ENCODE data around the gene NHP2. TPM values are rescaled to one million over a fixed set of nuclear protein-coding genes. Genes with fewer than 3 reads are reported as not detected.

The NHP2 gene
- 175 and 180 TPM in 2 replicates for total RNA-seq

DNA sequence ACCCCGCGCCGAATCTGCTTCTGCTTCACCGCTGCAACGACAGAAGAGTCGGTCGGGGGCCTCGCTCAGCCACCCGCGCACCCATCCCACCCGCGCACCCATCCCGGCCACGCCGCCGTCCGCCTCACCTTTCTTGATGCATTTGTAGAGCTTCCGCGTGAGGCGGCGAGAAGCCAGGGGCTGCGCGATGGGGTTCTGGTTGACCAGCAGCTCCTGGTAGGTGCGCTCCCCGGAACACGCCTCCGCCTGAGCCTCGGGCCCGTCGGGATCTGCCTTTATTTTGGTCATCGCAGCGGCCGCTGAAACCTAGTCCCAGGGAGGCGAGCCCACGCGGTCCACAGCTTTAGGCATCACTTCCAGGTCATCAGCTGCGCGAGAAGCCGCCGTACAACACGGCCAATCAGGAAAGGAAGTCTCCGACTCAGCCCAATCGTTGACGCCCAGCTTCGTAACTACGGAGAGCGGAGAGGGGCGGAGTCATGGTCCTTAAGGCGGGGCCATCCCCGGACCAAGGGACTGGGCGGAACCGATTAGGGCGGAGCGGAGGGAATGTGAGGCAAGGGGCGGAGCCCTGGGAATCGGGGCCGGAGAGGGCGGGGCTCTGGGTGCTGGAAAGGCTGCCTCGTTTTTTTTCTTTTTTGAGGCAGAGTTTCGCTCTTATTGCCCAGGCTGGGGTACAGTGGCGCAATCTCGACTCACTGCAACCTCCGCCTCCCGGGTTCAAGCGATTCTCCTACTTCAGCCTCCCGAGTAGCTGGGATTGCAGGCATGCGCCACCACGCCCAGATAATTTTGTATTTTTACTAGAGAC is at the start of gene NHP2:
NHP2 (minus strand) TSS at position 356 of the 811 bp plus-strand sequence; CDS start at position 288, 68 bp downstream.
- ChIA-PET CTCF (interaction anchor here (0.6 to 3.9 kb wide), 4 partner anchors 9 to 77 kb away, joined by 3 to 30 read pairs (median 6); no protein-coding TSS in a partner anchor), POLR2A (interaction anchor here (0.8 to 2.2 kb wide), 8 partner anchors 15 to 51 kb away, joined by 3 to 21 read pairs (median 8); partner anchors contain the start of genes HNRNPAB and N4BP3)
- DNase-seq (peak; percentile 95), ATAC-seq (ENCODE audit: low read depth) (peak; percentile 99)
- H3K4me3 Mint-ChIP-seq, result peak within 1 kb of the TSS; percentile 96
- H3K27me3 Mint-ChIP-seq, result no peaks in the 10 kb centered on the region
- intact Hi-C loops (cut with micrococcal nuclease), result loop anchor here (1.0 to 10.0 kb wide), 6 partner anchors 23 to 1544 kb away; partner anchors contain the start of genes B4GALT7, CANX, HNRNPAB and MXD3
- no peaks in the 10 kb centered on the region for H3K9me3 Mint-ChIP-seq
- TF ChIP-seq, protein P1, sequence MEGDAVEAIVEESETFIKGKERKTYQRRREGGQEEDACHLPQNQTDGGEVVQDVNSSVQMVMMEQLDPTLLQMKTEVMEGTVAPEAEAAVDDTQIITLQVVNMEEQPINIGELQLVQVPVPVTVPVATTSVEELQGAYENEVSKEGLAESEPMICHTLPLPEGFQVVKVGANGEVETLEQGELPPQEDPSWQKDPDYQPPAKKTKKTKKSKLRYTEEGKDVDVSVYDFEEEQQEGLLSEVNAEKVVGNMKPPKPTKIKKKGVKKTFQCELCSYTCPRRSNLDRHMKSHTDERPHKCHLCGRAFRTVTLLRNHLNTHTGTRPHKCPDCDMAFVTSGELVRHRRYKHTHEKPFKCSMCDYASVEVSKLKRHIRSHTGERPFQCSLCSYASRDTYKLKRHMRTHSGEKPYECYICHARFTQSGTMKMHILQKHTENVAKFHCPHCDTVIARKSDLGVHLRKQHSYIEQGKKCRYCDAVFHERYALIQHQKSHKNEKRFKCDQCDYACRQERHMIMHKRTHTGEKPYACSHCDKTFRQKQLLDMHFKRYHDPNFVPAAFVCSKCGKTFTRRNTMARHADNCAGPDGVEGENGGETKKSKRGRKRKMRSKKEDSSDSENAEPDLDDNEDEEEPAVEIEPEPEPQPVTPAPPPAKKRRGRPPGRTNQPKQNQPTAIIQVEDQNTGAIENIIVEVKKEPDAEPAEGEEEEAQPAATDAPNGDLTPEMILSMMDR (IDR thresholded peaks at IDR 0.05), result no peak
- H3K27ac Mint-ChIP-seq, result peak within 1 kb of the TSS; percentile 83
- peaks cover 41% of the 10 kb centered on the region for H3K36me3 Mint-ChIP-seq (ENCODE audit: low read depth)
- peaks cover 37% of the 10 kb centered on the region for H3K4me1 Mint-ChIP-seq

DNA sequence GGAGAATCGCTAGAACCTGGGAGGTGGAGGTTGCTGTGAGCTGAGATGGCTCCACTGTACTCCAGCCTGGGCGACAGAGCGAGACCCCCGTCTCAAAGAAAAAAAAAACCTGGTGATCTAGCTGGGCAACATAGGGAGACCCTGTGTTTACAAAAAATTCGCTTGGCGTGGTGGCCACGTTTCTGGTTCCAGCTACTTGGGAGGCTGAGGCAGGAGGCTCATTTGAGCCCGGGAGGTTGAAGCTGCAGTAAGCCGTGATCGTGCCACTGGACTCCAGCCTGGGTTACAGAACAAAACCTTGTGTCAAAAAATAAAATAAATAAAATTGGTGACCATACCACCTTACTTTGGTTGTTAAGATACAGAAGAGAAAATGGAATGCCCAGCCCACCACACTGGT is 48.9 kb upstream of the NHP2 start:
- intact Hi-C loops (cut with micrococcal nuclease), result loop anchor here (10.0 kb wide), 1 partner anchor 422 kb away; the partner anchor contains the start of gene CLK4
- H3K27me3 Mint-ChIP-seq, result no peaks in the 10 kb centered on the region
- CTCF ChIA-PET, result no interaction called here
- no peak overlapping the region for H3K27ac Mint-ChIP-seq
- H3K4me3 Mint-ChIP-seq, result peak overlapping the region; percentile 46
- TF ChIP-seq, protein P1 (IDR thresholded peaks at IDR 0.05), result no peak
- DNase-seq, result no peak
- POLR2A ChIA-PET, result interaction anchor here (0.6 kb wide), 1 partner anchor 44 kb away, joined by 3 read pairs; no protein-coding TSS in a partner anchor
- H3K9me3 Mint-ChIP-seq, result no peaks in the 10 kb centered on the region
- no peak for ATAC-seq (ENCODE audit: low read depth)
- H3K36me3 Mint-ChIP-seq (ENCODE audit: low read depth), result peaks cover 22% of the 10 kb centered on the region
- H3K4me1 Mint-ChIP-seq, result peaks cover 22% of the 10 kb centered on the region

DNA sequence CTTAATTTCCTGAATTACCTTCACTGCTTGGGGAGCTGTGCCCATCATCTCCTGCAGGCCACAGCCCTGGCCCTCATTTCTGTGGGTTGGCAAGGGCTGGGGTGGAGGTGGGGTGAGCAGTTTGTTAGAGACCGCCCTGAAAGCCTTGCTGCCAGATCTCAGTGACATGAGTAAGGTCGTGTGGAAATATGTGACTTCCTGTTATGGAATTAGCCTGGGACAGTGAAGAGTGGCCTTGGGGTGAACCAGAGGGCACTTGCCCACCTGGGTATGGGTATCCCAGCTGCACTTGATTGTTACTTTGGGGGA is 48.2 kb upstream of the NHP2 start:
- intact Hi-C loops (cut with micrococcal nuclease), result loop anchor here (10.0 kb wide), 1 partner anchor 423 kb away; the partner anchor contains the start of gene CLK4
- Mint-ChIP-seq H3K4me3 (no peak overlapping the region), H3K36me3 (ENCODE audit: low read depth) (peaks cover 15% of the 10 kb centered on the region), H3K9me3 (no peaks in the 10 kb centered on the region), H3K4me1 (peaks cover 19% of the 10 kb centered on the region), H3K27ac (no peak overlapping the region), H3K27me3 (no peaks in the 10 kb centered on the region)
- TF ChIP-seq, protein P1 (IDR thresholded peaks at IDR 0.05), result no peak
- DNase-seq (no peak), ATAC-seq (ENCODE audit: low read depth) (no peak)
- ChIA-PET POLR2A (no interaction called here), CTCF (no interaction called here)

DNA sequence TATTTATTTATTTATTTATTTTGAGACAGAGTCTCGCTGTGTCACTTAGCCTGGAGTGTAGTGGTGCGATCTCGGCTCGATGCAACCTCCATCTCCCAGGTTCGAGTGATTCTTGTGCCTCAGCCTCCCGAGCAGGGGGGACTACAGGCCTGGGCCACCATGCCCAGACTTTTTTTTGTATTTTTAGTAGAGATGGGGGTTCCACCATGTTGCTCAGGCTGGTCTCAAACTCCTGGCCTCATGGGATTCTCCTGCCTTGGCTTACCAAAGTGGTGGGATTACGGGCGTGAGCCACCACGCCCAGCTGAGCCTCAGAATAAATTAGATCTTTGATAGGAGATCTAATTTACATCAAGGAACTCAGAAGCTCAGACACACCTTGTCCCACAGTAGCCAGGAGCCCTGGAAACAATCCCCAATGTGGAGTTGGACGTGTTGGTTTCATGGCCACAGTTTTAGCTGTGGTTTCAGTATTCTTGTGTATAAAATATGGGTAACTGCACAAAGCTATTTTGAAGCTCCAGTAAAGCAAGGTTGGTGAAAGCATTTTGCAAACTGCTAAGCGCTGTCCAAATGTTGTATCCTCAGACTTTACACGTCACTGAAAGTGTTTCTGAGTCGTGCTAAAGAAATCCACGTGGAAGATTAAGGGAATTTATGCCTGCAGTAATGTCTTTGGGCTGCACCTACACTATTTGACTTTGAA is 47.7 kb upstream of the NHP2 start:
- Mint-ChIP-seq H3K4me3 (no peak overlapping the region), H3K9me3 (no peaks in the 10 kb centered on the region), H3K4me1 (peaks cover 13% of the 10 kb centered on the region), H3K27ac (no peak overlapping the region), H3K36me3 (ENCODE audit: low read depth) (peaks cover 11% of the 10 kb centered on the region), H3K27me3 (no peaks in the 10 kb centered on the region)
- DNase-seq (no peak), ATAC-seq (ENCODE audit: low read depth) (no peak)
- ChIA-PET POLR2A (no interaction called here), CTCF (no interaction called here)
- intact Hi-C loops (cut with micrococcal nuclease), result loop anchor here (10.0 kb wide), 1 partner anchor 423 kb away; the partner anchor contains the start of gene CLK4
- TF ChIP-seq, protein P1 (IDR thresholded peaks at IDR 0.05), result no peak
